HG02763 (cell line): ENCODE data around the gene APOA5.
"Not testable (repeated sequence)": the region's sequence is repeated elsewhere in the genome, so short reads cannot be mapped to it uniquely, and the experiment has no call there.

ENCODE experiments used
- ATAC-seq: cut with Tn5 transposase; IDR thresholded peaks from one replicate; pipeline ENCODE4 v1.9.1; 2021; ENCODE audit warnings: mild to moderate bottlenecking, moderate library complexity; ENCODE audit not compliant: unreplicated experiment

The APOA5 gene

DNA sequence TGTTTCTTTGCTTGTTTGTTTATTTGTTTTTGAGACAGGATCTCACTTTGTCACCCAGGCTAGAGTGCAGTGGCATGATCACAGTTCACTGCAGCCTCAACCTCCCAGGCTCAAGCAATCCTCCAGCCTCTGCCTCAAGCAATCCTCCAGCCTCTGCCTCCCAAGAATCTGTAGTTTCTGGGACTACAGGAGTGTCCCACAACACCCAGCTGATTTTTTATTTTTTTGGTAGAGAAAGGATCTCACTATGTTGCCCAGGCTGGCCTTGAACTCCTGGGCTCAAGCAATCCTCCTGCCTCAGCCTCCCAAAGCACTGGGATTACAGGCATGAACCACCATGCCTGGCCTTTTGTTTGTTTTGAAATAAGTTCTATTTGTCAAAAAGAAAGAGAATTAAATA lies 10.0 kb upstream of the APOA5 start:
- not testable (repeated sequence) for ATAC-seq

- no peak for ATAC-seq
These were observed 8.9 kb upstream of the APOA5 start for GRCh38 chr11:116800610-116801009.

GRCh38 chr11:116798368-116798767 lies 6.7 kb upstream of the APOA5 start:
- no peak for ATAC-seq

DNA sequence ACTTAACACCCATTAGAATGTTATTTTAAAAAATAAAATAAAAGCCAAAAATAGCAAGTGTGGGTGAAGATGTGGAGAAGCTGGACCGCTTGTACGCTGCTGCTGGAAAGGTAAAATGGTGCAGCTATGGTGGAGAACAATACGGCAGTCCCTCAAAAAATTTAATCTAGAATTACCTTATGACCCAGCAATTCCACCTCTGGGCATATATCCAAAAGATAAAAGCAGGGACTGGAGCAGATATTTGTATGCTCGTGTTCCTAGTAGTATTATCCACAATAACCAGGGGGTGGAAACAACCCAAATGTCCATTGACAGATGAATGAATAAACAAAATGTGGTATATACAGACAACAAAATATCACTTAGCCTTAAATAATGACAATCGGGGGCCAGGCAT lies 6.1 kb upstream of the APOA5 start:
- no peak for ATAC-seq

DNA sequence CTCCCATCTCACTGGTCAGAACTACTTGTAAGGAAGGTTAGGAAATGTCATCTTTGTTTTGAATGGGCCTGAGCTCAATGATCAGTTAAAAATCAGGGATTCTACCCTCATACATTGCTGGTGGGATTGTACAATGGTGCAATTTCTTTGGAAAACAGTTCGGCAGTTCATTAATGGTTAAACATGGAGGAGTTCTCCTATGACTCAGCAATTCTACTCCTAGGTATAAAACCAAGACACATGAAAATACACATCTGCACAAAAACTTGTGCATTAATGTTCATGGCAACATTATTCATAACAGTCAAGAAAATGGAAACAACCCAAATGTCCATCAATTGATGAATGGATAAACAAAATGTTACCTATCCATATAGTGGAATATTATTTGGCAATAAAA lies 4.9 kb upstream of the APOA5 start:
- no peak for ATAC-seq

- ATAC-seq: no peak
These were observed 3.2 kb upstream of the APOA5 start for GRCh38 chr11:116794851-116795250.

DNA sequence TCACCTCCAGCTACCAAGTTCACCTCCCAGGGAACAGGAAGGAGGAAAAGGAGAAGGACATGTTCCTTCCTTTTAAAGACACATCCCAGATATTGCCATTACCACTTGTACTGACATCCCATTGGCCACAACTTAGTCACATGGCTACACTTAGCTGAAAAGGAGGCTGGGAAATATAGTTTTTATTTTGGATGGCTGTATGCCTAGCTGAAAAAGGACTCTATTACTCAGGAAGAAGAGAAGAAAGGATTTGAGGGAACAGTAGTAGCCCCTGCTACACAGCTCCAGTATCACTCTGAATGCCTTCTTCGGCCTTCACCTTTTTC lies 2.1 kb upstream of the APOA5 start:
- ATAC-seq: no peak

DNA sequence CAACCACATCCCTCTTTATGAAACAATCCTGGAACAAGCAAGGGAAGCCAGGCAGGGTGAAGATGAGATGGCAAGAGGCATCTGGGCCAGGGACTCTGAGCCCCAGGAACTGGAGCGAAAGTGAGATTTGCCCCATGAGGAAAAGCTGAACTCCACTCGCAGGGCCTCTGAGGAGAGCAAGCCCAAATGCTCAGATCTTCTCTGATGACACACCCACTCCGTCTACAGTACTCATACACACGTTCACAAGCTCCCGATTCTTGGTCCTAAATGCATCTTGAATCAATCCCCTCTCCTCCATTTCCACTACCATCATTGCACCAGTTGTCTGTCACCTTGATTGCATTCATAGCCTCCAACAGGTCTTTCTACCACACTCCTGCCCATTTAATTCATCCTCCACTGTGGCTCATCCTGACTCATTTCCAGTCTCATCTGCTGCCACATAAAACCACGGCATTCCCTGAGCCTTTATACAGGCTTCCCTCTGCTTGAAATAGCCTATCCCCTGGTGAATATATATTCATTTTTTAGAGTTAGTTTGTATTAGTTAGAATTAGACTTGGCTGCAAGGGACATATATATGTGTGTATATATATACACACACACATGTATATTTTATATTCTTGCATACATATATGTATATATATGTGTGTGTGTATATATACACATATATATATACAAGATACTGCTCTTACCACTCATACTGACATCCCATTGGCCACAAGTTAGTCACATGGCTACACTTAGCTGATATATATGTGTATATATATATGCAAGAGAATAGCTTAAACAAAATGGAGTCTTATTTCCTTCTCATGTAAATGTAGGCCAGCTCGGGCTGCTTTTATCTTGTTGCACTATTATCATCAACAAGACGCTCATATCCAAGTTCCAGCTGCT lies 1.4 kb upstream of the APOA5 start:
- ATAC-seq: no peak

DNA sequence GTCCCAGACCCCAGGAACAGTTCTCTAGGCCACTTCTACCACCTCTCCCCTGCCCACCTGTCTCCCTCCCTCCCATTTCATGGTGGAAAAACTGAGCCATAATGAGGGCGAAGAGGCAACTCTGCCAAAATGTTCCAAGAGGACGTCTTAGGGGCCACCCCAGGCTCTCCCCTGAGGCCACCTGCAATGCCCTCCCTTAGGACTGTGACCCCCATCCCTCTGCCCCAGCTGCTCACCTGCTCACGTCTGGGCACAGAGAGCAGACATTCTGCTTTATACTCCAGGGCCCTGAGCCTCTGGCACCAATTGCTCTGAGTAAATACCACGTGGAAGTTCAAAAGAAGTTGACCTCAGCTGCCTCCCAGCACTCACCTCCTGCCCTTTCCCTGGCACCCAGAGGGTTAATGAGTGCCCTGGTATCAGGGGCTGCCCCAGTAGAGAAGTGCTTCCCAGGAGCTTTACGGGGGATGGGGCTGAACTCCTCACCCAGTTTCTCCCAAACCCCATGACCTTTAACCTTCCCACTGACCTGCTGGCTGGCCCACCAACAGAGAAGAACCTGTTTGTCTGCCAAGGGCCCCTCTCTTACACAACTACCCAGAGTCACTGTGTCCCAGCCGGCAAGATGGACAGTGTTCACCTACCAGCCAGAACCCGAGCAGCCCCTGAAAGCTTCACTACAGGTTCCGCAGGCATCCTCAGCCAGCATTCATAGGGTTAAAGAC lies 627 bp upstream of the APOA5 start:
- ATAC-seq: no peak

DNA sequence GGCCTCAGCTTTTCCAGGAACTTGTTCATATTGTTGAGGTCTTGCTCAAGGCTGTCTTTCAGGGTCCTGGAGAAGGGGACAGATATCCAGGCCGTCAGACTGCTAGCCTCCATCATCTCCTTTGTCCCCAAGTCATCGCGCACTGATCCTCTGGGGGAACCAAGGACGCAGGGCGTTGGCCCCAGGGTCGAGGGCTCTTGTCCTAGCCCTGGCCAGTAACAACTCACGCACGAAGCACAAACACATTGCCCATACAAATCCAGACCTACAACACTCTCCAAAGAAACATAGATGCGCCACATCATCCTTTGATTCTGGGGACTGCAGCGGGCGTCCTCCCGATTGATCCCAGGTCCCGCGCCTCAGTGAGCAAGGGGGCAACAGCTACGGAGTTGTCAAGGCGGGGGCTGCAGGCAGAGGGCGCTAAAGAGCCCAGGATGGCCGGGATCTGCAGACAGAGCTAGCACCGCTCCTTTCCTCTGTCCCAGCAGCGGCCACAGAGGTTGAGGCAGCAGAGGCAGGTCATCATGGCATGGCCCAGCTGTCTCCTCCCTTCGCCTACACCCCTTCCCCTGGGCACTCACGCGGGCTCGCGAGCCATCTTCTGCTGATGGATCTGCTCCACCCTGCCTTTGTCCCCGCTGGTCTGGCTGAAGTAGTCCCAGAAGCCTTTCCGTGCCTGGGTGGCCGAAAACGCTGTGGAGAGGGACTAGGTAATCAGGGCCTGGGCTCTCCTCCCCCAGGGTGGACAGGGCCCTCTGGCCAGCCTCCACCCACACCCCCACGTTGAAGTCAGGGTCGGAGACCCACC lies 472 bp downstream of the APOA5 start:
- ATAC-seq: no peak

DNA sequence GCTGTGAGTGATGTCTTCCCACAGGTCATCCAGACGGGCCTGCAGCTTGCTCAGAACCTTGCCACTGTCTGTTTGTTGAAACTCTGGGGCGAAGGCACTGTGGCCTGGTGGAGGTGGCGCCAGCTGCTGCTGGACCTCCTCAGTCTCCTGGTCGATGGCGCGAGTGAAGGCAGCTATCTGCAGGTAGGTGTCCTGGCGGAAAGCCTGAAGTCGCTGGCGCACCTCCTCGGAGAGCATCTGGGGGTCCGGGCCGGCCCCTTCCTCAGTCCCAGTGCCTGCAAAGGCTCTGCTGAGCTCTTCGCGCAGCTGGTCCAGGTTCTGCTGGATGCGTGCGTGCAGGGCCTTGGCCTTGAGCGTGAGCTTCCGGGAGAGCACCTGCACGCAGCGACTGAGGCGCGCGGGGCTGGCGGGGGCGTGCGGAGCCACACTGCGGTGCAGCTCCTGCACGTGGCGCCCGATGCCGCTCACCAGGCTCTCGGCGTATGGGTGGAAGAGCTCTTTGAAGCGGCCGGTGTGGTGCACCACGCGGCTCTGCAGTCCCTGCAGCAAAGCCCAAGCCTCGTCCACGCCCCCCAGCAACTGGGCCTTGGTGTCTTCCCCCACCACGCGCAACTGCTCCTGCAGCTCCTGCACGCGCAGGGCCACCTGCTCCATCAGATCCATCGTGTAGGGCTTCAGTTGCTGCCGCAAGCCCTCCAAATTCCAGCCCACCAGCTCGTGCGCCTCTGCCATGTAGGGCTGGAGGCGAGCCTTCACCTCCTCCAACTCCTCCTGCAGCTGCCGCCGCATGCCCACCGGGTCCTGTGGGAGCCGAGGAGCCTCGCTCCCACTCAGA lies 1.3 kb downstream of the APOA5 start:
- ATAC-seq: no peak

GRCh38 chr11:116788975-116789374 lies 2.7 kb downstream of the APOA5 start:
- ATAC-seq: no peak

DNA sequence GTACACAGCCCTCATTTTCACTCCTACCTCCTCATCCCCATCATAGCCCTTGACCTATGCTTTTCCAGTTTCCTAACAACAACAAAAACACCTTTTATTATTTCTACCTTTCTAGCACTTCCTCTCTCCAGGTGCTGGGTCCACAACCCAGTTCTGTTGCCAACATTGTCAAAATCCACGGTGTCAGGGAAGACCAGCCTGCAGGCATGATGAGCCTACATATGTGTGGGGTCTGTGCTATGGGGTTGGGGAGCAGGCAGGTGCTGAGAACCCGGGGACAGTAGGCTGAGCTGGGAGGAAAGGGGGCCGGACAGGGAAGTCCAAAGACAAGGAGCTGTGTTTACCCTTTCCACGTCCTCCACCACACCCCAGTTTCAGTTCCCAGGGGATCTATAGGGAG lies 3.1 kb downstream of the APOA5 start:
- no peak for ATAC-seq

DNA sequence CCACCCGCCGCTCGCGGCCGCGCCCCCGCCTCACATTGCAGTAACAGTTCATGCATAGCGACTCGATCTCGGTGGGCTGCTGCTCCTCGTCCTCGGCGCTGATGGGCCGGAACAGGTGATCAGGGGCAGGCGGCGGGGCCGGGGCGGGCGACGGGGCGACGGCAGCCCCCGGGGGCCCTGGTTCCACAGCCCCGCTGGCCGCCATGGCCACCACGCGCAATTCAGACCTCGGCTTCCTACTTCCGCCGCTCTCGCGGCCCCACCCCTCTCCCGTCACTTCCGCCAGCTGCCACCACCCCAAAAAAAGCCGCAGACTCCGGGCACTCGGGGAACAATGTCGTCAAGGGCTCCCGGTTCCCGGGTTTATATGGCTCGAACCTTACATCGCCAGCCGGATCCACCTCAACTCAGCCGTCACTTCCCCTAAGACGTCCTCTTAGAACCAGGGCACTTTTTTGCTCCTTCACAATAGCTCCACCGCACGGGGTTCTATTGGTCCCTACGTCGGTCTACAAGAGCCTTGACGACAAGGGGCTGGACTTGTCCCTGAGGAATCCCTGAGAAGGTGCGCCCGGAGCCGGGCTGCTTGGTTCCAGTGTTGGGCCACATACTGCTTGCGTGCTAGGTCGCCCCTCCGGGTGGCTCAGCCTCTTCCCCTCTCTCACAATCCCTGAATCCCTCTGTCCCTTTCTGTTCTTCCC lies 3.7 kb downstream of the APOA5 start, which contains the start of gene ZPR1:
Gene ZPR1, minus strand, starts transcription at position 238 of the 701 bp plus-strand sequence. Its CDS starts 33 bp downstream, at position 205.
- ATAC-seq: peak; percentile 90

- ATAC-seq: no peak
These were observed 4.3 kb downstream of the APOA5 start for GRCh38 chr11:116787436-116787785.

- ATAC-seq: no peak
These were observed 4.7 kb downstream of the APOA5 start for GRCh38 chr11:116786966-116787365.

- no peak for ATAC-seq
These were observed 5.4 kb downstream of the APOA5 start for GRCh38 chr11:116786326-116786725.

- no peak for ATAC-seq
These were observed 9.0 kb downstream of the APOA5 start for GRCh38 chr11:116782728-116783127.

DNA sequence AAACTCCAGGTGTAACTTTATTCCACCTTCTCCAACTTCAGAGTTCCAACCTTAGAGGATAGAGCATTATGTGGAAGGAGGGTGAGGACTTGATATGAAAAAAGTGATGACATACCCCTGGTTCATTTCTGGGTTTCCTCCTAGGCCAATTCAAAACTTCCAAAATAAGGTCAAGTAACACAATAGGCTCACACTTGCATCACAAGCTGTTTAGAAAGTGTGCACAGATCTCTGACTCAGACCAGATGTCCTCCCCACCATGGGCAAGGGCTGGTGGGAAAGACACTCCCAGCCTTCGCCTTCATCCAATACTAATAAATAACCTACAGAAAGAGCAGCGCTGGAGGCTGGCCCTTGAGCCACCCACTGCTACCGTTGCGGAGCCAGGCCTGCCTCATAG lies 13.1 kb downstream of the APOA5 start:
- no peak for ATAC-seq

- ATAC-seq: no peak
These were observed 14.6 kb downstream of the APOA5 start for GRCh38 chr11:116777056-116777455.
